Karpas-422 (cell line): ENCODE measurements around the gene LRRC40. TPM values are rescaled to one million over a fixed set of nuclear protein-coding genes. Genes with fewer than 3 reads are reported as not detected.

ENCODE experiments used
- DNase-seq: peaks from one replicate; pipeline ENCODE4 v3.0.0-alpha.2; 2015
- H2AFZ ChIP-seq: fragments of 200-600 bp; sonication (generic); 2 replicates; pipeline ENCODE4 v1.6.1; 2014; ENCODE audit warnings: antibody characterized with exemption, low read length, mixed read lengths
- H3K27ac ChIP-seq: fragments of 200-600 bp; sonication (generic); 2 replicates; pipeline ENCODE4 v1.5.1; 2014; ENCODE audit warnings: mild to moderate bottlenecking, low read length, moderate library complexity
- H3K27me3 ChIP-seq: fragments of 200-600 bp; sonication (generic); 2 replicates; pipeline ENCODE4 v1.6.1; 2014; ENCODE audit warnings: low read length, mixed read lengths
- H3K36me3 ChIP-seq: fragments of 200-600 bp; sonication (generic); 2 replicates; pipeline ENCODE4 v1.6.1; 2014; ENCODE audit warnings: low read length, mixed read lengths; ENCODE audit not compliant: insufficient read depth
- H3K4me1 ChIP-seq: fragments of 200-600 bp; sonication (generic); 2 replicates; pipeline ENCODE4 v1.6.1; 2014; ENCODE audit warnings: mild to moderate bottlenecking, low read length, mixed read lengths
- H3K4me2 ChIP-seq: fragments of 200-600 bp; sonication (generic); 2 replicates; pipeline ENCODE4 v1.6.1; 2014; ENCODE audit warnings: low read length, low read depth, mild to moderate bottlenecking; ENCODE audit not compliant: poor library complexity, severe bottlenecking
- H3K4me3 ChIP-seq: fragments of 200-600 bp; sonication (generic); 2 replicates; pipeline ENCODE4 v1.5.1; 2014; ENCODE audit warnings: mild to moderate bottlenecking, antibody characterized with exemption, low read length, mixed read lengths
- H3K79me2 ChIP-seq: fragments of 200-600 bp; sonication (generic); 2 replicates; pipeline ENCODE4 v1.6.1; 2014; ENCODE audit warnings: mild to moderate bottlenecking, low read length, mixed read lengths
- H3K9ac ChIP-seq: fragments of 200-600 bp; sonication (generic); 2 replicates; pipeline ENCODE4 v1.6.0; 2014; ENCODE audit warnings: low read length
- H3K9me2 ChIP-seq: fragments of 200-600 bp; sonication (generic), shearing (Covaris generic); replicated peaks from 2 replicates; pipeline ENCODE4 v1.6.0; 2014; ENCODE audit warnings: mild to moderate bottlenecking, low read length, moderate library complexity; ENCODE audit not compliant: insufficient read depth
- H3K9me3 ChIP-seq: fragments of 300-700, 200-600 bp; sonication (generic); 2 replicates; pipeline ENCODE4 v1.6.1; 2014; ENCODE audit warnings: low read length, mixed read lengths
- H4K20me1 ChIP-seq: fragments of 200-600 bp; sonication (generic); 2 replicates; pipeline ENCODE4 v1.6.1; 2014; ENCODE audit warnings: mild to moderate bottlenecking, antibody characterized with exemption, low read length, low read depth; ENCODE audit not compliant: insufficient read depth
- total RNA-seq: library from RNA; depleted of rRNA; stranded (reverse); fragments of >200 nt; shearing (Covaris generic); gene quantifications from 2 replicates; pipeline ENCODE4 v1.2.3, GENCODE V29; 2014; ENCODE audit warnings: low replicate concordance

LRRC40 gene
- total RNA-seq, 1 experiment from 2014 or later = 37.4 TPM

GRCh38 chr1:70142075-70142474 is 63.3 kb downstream of the LRRC40 start:
- Histone ChIP-seq H3K4me1 (no peaks in the 10 kb centered on the region), H3K9ac (no peak overlapping the region), H4K20me1 (no peaks in the 10 kb centered on the region), H3K27me3 (no peaks in the 10 kb centered on the region), H2AFZ (no peak overlapping the region), H3K4me2 (no peak overlapping the region), H3K79me2 (no peaks in the 10 kb centered on the region), H3K27ac (no peak overlapping the region), H3K4me3 (no peak overlapping the region), H3K9me2 (no peaks in the 10 kb centered on the region), H3K9me3 (no peaks in the 10 kb centered on the region), H3K36me3 (peaks cover 6% of the 10 kb centered on the region; the same call in 1 of the 2 replicates)
- no peak for DNase-seq

- Histone ChIP-seq H4K20me1 (no peaks in the 10 kb centered on the region), H3K79me2 (no peaks in the 10 kb centered on the region), H3K9me3 (no peaks in the 10 kb centered on the region), H3K36me3 (peaks cover 5% of the 10 kb centered on the region; the same call in 1 of the 2 replicates), H3K4me1 (no peaks in the 10 kb centered on the region), H3K27me3 (no peaks in the 10 kb centered on the region), H3K9ac (no peak overlapping the region), H3K4me3 (no peak overlapping the region), H2AFZ (no peak overlapping the region), H3K27ac (no peak overlapping the region), H3K9me2 (no peaks in the 10 kb centered on the region), H3K4me2 (no peak overlapping the region)
- no peak for DNase-seq
These were observed 64.5 kb downstream of the LRRC40 start for GRCh38 chr1:70140894-70141293.

GRCh38 chr1:70140343-70140742 is 65.0 kb downstream of the LRRC40 start:
- H3K9ac ChIP-seq = no peak overlapping the region
- no peak overlapping the region for H3K27ac ChIP-seq
- H3K4me1 ChIP-seq = no peaks in the 10 kb centered on the region
- H3K4me3 ChIP-seq = no peak overlapping the region
- H3K36me3 ChIP-seq = peaks cover 5% of the 10 kb centered on the region; the same call in 1 of the 2 replicates
- H3K9me3 ChIP-seq = no peaks in the 10 kb centered on the region
- H3K4me2 ChIP-seq = no peak overlapping the region
- no peaks in the 10 kb centered on the region for H3K9me2 ChIP-seq
- no peaks in the 10 kb centered on the region for H3K79me2 ChIP-seq
- no peaks in the 10 kb centered on the region for H4K20me1 ChIP-seq
- H3K27me3 ChIP-seq = no peaks in the 10 kb centered on the region
- H2AFZ ChIP-seq = no peak overlapping the region
- no peak for DNase-seq

- Histone ChIP-seq H3K4me1 (no peaks in the 10 kb centered on the region), H3K9ac (no peak overlapping the region), H3K4me3 (no peak overlapping the region), H4K20me1 (no peaks in the 10 kb centered on the region), H3K27ac (no peak overlapping the region), H3K36me3 (no peaks in the 10 kb centered on the region), H3K9me3 (no peaks in the 10 kb centered on the region), H2AFZ (no peak overlapping the region), H3K4me2 (no peak overlapping the region), H3K79me2 (no peaks in the 10 kb centered on the region), H3K27me3 (no peaks in the 10 kb centered on the region), H3K9me2 (no peaks in the 10 kb centered on the region)
- DNase-seq = no peak
These were observed 71.2 kb downstream of the LRRC40 start for GRCh38 chr1:70134148-70134547.

GRCh38 chr1:70117046-70117445 is 88.3 kb downstream of the LRRC40 start:
- no peaks in the 10 kb centered on the region for H4K20me1 ChIP-seq
- H3K79me2 ChIP-seq = no peaks in the 10 kb centered on the region
- H3K4me1 ChIP-seq = no peaks in the 10 kb centered on the region
- H3K36me3 ChIP-seq = no peaks in the 10 kb centered on the region
- no peak overlapping the region for H3K4me2 ChIP-seq
- no peaks in the 10 kb centered on the region for H3K27me3 ChIP-seq
- no peak overlapping the region for H2AFZ ChIP-seq
- DNase-seq = no peak
- H3K27ac ChIP-seq = no peak overlapping the region
- no peaks in the 10 kb centered on the region for H3K9me2 ChIP-seq
- no peaks in the 10 kb centered on the region for H3K9me3 ChIP-seq
- H3K4me3 ChIP-seq = no peak overlapping the region
- no peak overlapping the region for H3K9ac ChIP-seq

GRCh38 chr1:70115315-70115714 is 90.1 kb downstream of the LRRC40 start:
- no peak overlapping the region for H3K9ac ChIP-seq
- H3K36me3 ChIP-seq = no peaks in the 10 kb centered on the region
- H3K27ac ChIP-seq = no peak overlapping the region

GRCh38 chr1:70112838-70113237 is 92.5 kb downstream of the LRRC40 start:
- H2AFZ ChIP-seq = no peak overlapping the region
- no peak for DNase-seq
- no peaks in the 10 kb centered on the region for H3K9me2 ChIP-seq
- H3K4me1 ChIP-seq = no peaks in the 10 kb centered on the region
- no peak overlapping the region for H3K4me3 ChIP-seq
- H3K4me2 ChIP-seq = no peak overlapping the region
- no peaks in the 10 kb centered on the region for H4K20me1 ChIP-seq
- no peak overlapping the region for H3K27ac ChIP-seq
- no peaks in the 10 kb centered on the region for H3K9me3 ChIP-seq
- H3K9ac ChIP-seq = no peak overlapping the region
- no peaks in the 10 kb centered on the region for H3K27me3 ChIP-seq
- H3K79me2 ChIP-seq = no peaks in the 10 kb centered on the region
- H3K36me3 ChIP-seq = no peaks in the 10 kb centered on the region

More at GRCh38 chr1:70115315-70115714, 90.1 kb downstream of the LRRC40 start:
- Histone ChIP-seq H2AFZ (no peak overlapping the region), H3K9me2 (no peaks in the 10 kb centered on the region), H3K4me2 (no peak overlapping the region), H3K27me3 (no peaks in the 10 kb centered on the region), H3K4me3 (no peak overlapping the region), H4K20me1 (no peaks in the 10 kb centered on the region), H3K79me2 (no peaks in the 10 kb centered on the region), H3K9me3 (no peaks in the 10 kb centered on the region), H3K4me1 (no peaks in the 10 kb centered on the region)
- no peak for DNase-seq

GRCh38 chr1:70109241-70109640 is 96.1 kb downstream of the LRRC40 start:
- Histone ChIP-seq H3K4me1 (no peaks in the 10 kb centered on the region), H3K79me2 (no peaks in the 10 kb centered on the region), H2AFZ (no peak overlapping the region), H3K9me3 (no peaks in the 10 kb centered on the region), H3K36me3 (no peaks in the 10 kb centered on the region), H3K27ac (no peak overlapping the region), H3K4me3 (no peak overlapping the region), H3K9ac (no peak overlapping the region), H3K4me2 (no peak overlapping the region), H4K20me1 (no peaks in the 10 kb centered on the region), H3K27me3 (no peaks in the 10 kb centered on the region), H3K9me2 (no peaks in the 10 kb centered on the region)
- no peak for DNase-seq

- H3K4me1 ChIP-seq = no peaks in the 10 kb centered on the region
These were observed 101.6 kb downstream of the LRRC40 start for GRCh38 chr1:70103770-70104169.

More at GRCh38 chr1:70103770-70104169, 101.6 kb downstream of the LRRC40 start:
- Histone ChIP-seq H3K79me2 (no peaks in the 10 kb centered on the region), H3K9ac (no peak overlapping the region), H3K27ac (no peak overlapping the region), H3K9me2 (no peaks in the 10 kb centered on the region), H4K20me1 (no peaks in the 10 kb centered on the region), H2AFZ (no peak overlapping the region), H3K36me3 (no peaks in the 10 kb centered on the region), H3K4me3 (no peak overlapping the region), H3K9me3 (no peaks in the 10 kb centered on the region), H3K27me3 (no peaks in the 10 kb centered on the region), H3K4me2 (no peak overlapping the region)
- DNase-seq = no peak
